ENCODE results near the gene KIF23. TPM values are rescaled to one million over a fixed set of nuclear protein-coding genes. Genes with fewer than 3 reads are reported as not detected.

The KIF23 gene
- total RNA-seq, 4 donors from 2014 or later = 2.7 to 8.5 (median 6.9) TPM

GRCh38 chr15:69395991-69396390, 18.2 kb upstream of the KIF23 start:
- Histone ChIP-seq H3K27ac (no peak overlapping the region), H3K4me1 (peaks cover 14% of the 10 kb centered on the region), H3K36me3 (no peaks in the 10 kb centered on the region), H3K9me3 (no peaks in the 10 kb centered on the region), H3K4me3 (no peak overlapping the region), H3K27me3 (no peaks in the 10 kb centered on the region)
- WGBS = 93% methylated on average over 5 of the region's 5 CpGs
- TF ChIP-seq CTCF (IDR thresholded peaks at IDR 0.05) = no peak
- TF ChIP-seq POLR2A (IDR thresholded peaks at IDR 0.05) = no peak
- no peak for TF ChIP-seq EP300 (IDR thresholded peaks at IDR 0.05)
- no peak for TF ChIP-seq POLR2AphosphoS5 (IDR thresholded peaks at IDR 0.05)
- no peak for DNase-seq (ENCODE audit: low spot score in 2 of 2)

- no peaks in the 10 kb centered on the region for H3K36me3 ChIP-seq
- TF ChIP-seq POLR2A (IDR thresholded peaks at IDR 0.05) = no peak
- no peak for TF ChIP-seq POLR2AphosphoS5 (IDR thresholded peaks at IDR 0.05)
- TF ChIP-seq EP300 (IDR thresholded peaks at IDR 0.05) = no peak
- TF ChIP-seq CTCF (IDR thresholded peaks at IDR 0.05) = no peak
- no peak overlapping the region for H3K4me3 ChIP-seq
- H3K27me3 ChIP-seq = no peaks in the 10 kb centered on the region
- DNase-seq (ENCODE audit: low spot score in 2 of 2) = no peak
- H3K9me3 ChIP-seq = no peaks in the 10 kb centered on the region
- H3K27ac ChIP-seq = no peak overlapping the region
- H3K4me1 ChIP-seq = peaks cover 7% of the 10 kb centered on the region
- 31% methylated on average over 7 of the region's 7 CpGs for WGBS
Observed at GRCh38 chr15:69398491-69398891, 15.7 kb upstream of the KIF23 start.

- no peaks in the 10 kb centered on the region for H3K27me3 ChIP-seq
- no peak overlapping the region for H3K4me3 ChIP-seq
- no peaks in the 10 kb centered on the region for H3K36me3 ChIP-seq
- 79% methylated on average over 5 of the region's 6 CpGs for WGBS
- H3K4me1 ChIP-seq = no peaks in the 10 kb centered on the region
- no peak overlapping the region for H3K27ac ChIP-seq
- no peaks in the 10 kb centered on the region for H3K9me3 ChIP-seq
- TF ChIP-seq POLR2A (IDR thresholded peaks at IDR 0.05) (no peak), EP300 (IDR thresholded peaks at IDR 0.05) (no peak), POLR2AphosphoS5 (IDR thresholded peaks at IDR 0.05) (no peak), CTCF (IDR thresholded peaks at IDR 0.05) (no peak)
- DNase-seq (ENCODE audit: low spot score in 2 of 2) = no peak
Observed at GRCh38 chr15:69400850-69401249, 13.3 kb upstream of the KIF23 start.

GRCh38 chr15:69402816-69403215, 11.3 kb upstream of the KIF23 start:
- WGBS = 91% methylated on average over 2 of the region's 2 CpGs

GRCh38 chr15:69403594-69403993, 10.6 kb upstream of the KIF23 start:
- no peaks in the 10 kb centered on the region for H3K9me3 ChIP-seq
- 65% methylated on average over 4 of the region's 4 CpGs for WGBS
- no peak for DNase-seq (ENCODE audit: low spot score in 2 of 2)
- TF ChIP-seq POLR2A (IDR thresholded peaks at IDR 0.05) (no peak), CTCF (IDR thresholded peaks at IDR 0.05) (no peak), EP300 (IDR thresholded peaks at IDR 0.05) (no peak), POLR2AphosphoS5 (IDR thresholded peaks at IDR 0.05) (no peak)
- no peak overlapping the region for H3K4me3 ChIP-seq
- H3K4me1 ChIP-seq = no peaks in the 10 kb centered on the region
- H3K27me3 ChIP-seq = no peaks in the 10 kb centered on the region
- H3K27ac ChIP-seq = no peak overlapping the region
- H3K36me3 ChIP-seq = no peaks in the 10 kb centered on the region

More at GRCh38 chr15:69402816-69403215, 11.3 kb upstream of the KIF23 start:
- H3K36me3 ChIP-seq = no peaks in the 10 kb centered on the region
- TF ChIP-seq POLR2AphosphoS5 (IDR thresholded peaks at IDR 0.05) (no peak), EP300 (IDR thresholded peaks at IDR 0.05) (no peak), POLR2A (IDR thresholded peaks at IDR 0.05) (no peak), CTCF (IDR thresholded peaks at IDR 0.05) (no peak)
- H3K4me1 ChIP-seq = no peaks in the 10 kb centered on the region
- H3K27ac ChIP-seq = no peak overlapping the region
- H3K27me3 ChIP-seq = no peaks in the 10 kb centered on the region
- H3K9me3 ChIP-seq = no peaks in the 10 kb centered on the region
- no peak overlapping the region for H3K4me3 ChIP-seq
- no peak for DNase-seq (ENCODE audit: low spot score in 2 of 2)
